ENCODE measurements around the gene PAPPA2. TPM values are rescaled to one million over a fixed set of nuclear protein-coding genes. Genes with fewer than 3 reads are reported as not detected.
A peak's percentile ranks its signal among the peaks of the same experiment; 100 is the strongest.

Gene PAPPA2
- total and polyA plus RNA-seq, 9 of the 15 experiments (the other 6 are each of a cell fraction or from before 2014, with no cell fraction given): 0.01 to 0.15 (median 0.05) TPM; not detected in 2

GRCh38 chr1:176540428-176540827 is 77.5 kb downstream of the PAPPA2 start:
- 0% methylated on average over 1 of the region's 1 CpG for WGBS (ENCODE audit: insufficient coverage, low coverage, missing lambda C conversion rate)
- in situ Hi-C loops (cut with MboI): no loop called here
- ATAC-seq: peak; percentile 65
- TF ChIP-seq SPI1 (IDR thresholded peaks at IDR 0.05; ENCODE audit: borderline replicate concordance, low read depth, low read length) (no peak), SMARCB1 (IDR thresholded peaks at IDR 0.05; ENCODE audit: insufficient read length, low read depth) (no peak), ZNF263 (CRISPR knock-in tag; IDR thresholded peaks at IDR 0.05; ENCODE audit: borderline replicate concordance) (no peak), FOSL1 (tag; conservative IDR thresholded peaks at IDR 0.05) (peak; percentile 40; the same call in 1 of the 2 replicates), CBFA2T2 (conservative IDR thresholded peaks at IDR 0.05) (peak; percentile 21; the same call in 1 of the 2 replicates), ZSCAN32 (CRISPR knock-in tag; IDR thresholded peaks at IDR 0.05) (peak; percentile 64; the same call in 1 of the 2 replicates), NFATC3 (IDR thresholded peaks at IDR 0.05) (no peak), USF2 (CRISPR knock-in tag; IDR thresholded peaks at IDR 0.05) (peak; percentile 41), ZNF583 (CRISPR knock-in tag; IDR thresholded peaks at IDR 0.05) (no peak), TOE1 (IDR thresholded peaks at IDR 0.05; ENCODE audit: borderline replicate concordance) (peak; percentile 71; the same call in 1 of the 2 replicates), TOE1 (CRISPR knock-in tag; IDR thresholded peaks at IDR 0.05; ENCODE audit: borderline replicate concordance, low read depth) (no peak), SNAPC5 (CRISPR knock-in tag; IDR thresholded peaks at IDR 0.05) (no peak), ZSCAN29 (IDR thresholded peaks at IDR 0.05) (no peak), ZBTB5 (IDR thresholded peaks at IDR 0.05) (no peak), ETV1 (tag; conservative IDR thresholded peaks at IDR 0.05; ENCODE audit: low read depth) (peak; percentile 39; the same call in 1 of the 2 replicates), RUNX1 (IDR thresholded peaks at IDR 0.05; ENCODE audit: low read depth) (no peak), KLF16 (IDR thresholded peaks at IDR 0.05) (peak; percentile 24; the same call in 1 of the 2 replicates), ARID1B (IDR thresholded peaks at IDR 0.05) (peak; percentile 36; the same call in 1 of the 2 replicates), CC2D1A (IDR thresholded peaks at IDR 0.05) (no peak), ZNF639 (CRISPR knock-in tag; conservative IDR thresholded peaks at IDR 0.05 in 1 of 2, IDR thresholded peaks at IDR 0.05 in 1 of 2) (peak in 1 of 2 experiments; percentile 11; a peak in 1 of 4 replicates), MAFG (tag; conservative IDR thresholded peaks at IDR 0.05) (peak; percentile 21; the same call in 1 of the 2 replicates)

More at GRCh38 chr1:176540428-176540827, 77.5 kb downstream of the PAPPA2 start:
- Histone ChIP-seq H3K9me3 (replicated peaks; ENCODE audit: control insufficient read depth, insufficient read depth, low read depth, low read length) (no peaks in the 10 kb centered on the region), H3K4me1 (replicated peaks in 1 of 2; ENCODE audit: control insufficient read depth in 2 of 2, insufficient read depth in 2 of 2, low read length in 2 of 2) (peaks cover 0 to 3% of the 10 kb centered on the region in 2 experiments; a peak in 1 of 5 replicates), H3K4me3 (no peak overlapping the region), H3K79me2 (ENCODE audit: control insufficient read depth, insufficient read depth, low read length) (no peaks in the 10 kb centered on the region), H2AFZ (ENCODE audit: low read depth, low read length) (no peak overlapping the region), H3K27me3 (ENCODE audit: control insufficient read depth in 2 of 2, insufficient read depth in 2 of 2, low read length in 2 of 2) (no peaks in the 10 kb centered on the region; a peak in 1 of 5 replicates), H3K27ac (ENCODE audit: extremely low read depth, low read depth, low read length) (no peak overlapping the region), H4K20me1 (replicated peaks; ENCODE audit: control insufficient read depth, insufficient read depth, low read length) (no peaks in the 10 kb centered on the region), H3K4me2 (ENCODE audit: insufficient read depth, low read length) (no peak overlapping the region), H3K9me1 (ENCODE audit: control insufficient read depth, insufficient read depth, low read length) (no peaks in the 10 kb centered on the region), H3K9ac (ENCODE audit: insufficient read depth in 1 of 2, low read depth in 2 of 2, low read length in 2 of 2) (no peak overlapping the region), H3K36me3 (ENCODE audit: control insufficient read depth, insufficient read depth, low read length) (no peaks in the 10 kb centered on the region)
- FAIRE-seq: peak; percentile 42
- CTCF ChIA-PET (ENCODE audit: low intra/inter-chr PET ratio): no interaction called here
- DNase-seq (ENCODE audit: extremely low read depth in 1 of 4, low spot score in 3 of 4): peak in 1 of 4 experiments; percentile 17
- BruUV-seq (replicated peaks): no TSS peak
- POLR2A ChIA-PET: interaction anchor here (0.6 to 0.9 kb wide), 2 partner anchors 193 to 363 kb away, joined by 3 to 5 read pairs; no protein-coding TSS in a partner anchor
- intact Hi-C loops (cut with micrococcal nuclease): no loop called here
